SK-N-SH (cell line): ENCODE measurements around the gene GTF3C1.

Source experiments
- CTCF ChIP-seq: fragments of 200-600 bp; sonication (generic); IDR thresholded peaks from 2 replicates; pipeline ENCODE4 v1.6.1; 2017; ENCODE audit warnings: antibody characterized with exemption, mild to moderate bottlenecking, moderate library complexity
- EP300 ChIP-seq, 2 experiments: IDR thresholded peaks; 2 replicates each; pipeline versions ENCODE4 v1.4.0 to v1.6.1; 2012; ENCODE audit warnings: borderline replicate concordance in 1 of 2, low read depth in 1 of 2, low read length in 1 of 2
- FOSL2 ChIP-seq: IDR thresholded peaks from 2 replicates; pipeline ENCODE4 v1.4.0; 2012; ENCODE audit warnings: low read depth, mild to moderate bottlenecking, moderate library complexity, borderline replicate concordance
- FOXJ3 ChIP-seq: sonication (generic); formaldehyde crosslinking; IDR thresholded peaks from 2 replicates; pipeline ENCODE4 v1.5.1; 2020; ENCODE audit warnings: mild to moderate bottlenecking, missing genetic modification reagents
- JUND ChIP-seq: IDR thresholded peaks from 2 replicates; pipeline ENCODE4 v1.4.0; 2012
- MAX ChIP-seq: IDR thresholded peaks from 2 replicates; pipeline ENCODE4 v1.4.0; 2012; ENCODE audit warnings: low read depth
- NRF1 ChIP-seq: IDR thresholded peaks from 2 replicates; pipeline ENCODE4 v1.6.1; 2012; ENCODE audit warnings: low read depth, mild to moderate bottlenecking, low read length
- POLR2AphosphoS5 ChIP-seq: IDR thresholded peaks from 2 replicates; pipeline ENCODE4 v1.6.1; 2012; ENCODE audit warnings: low read depth, low read length
- RAD21 ChIP-seq: IDR thresholded peaks from 2 replicates; pipeline ENCODE4 v1.6.1; 2012; ENCODE audit warnings: mild to moderate bottlenecking, low read length
- RFX5 ChIP-seq: IDR thresholded peaks from 2 replicates; pipeline ENCODE4 v1.6.1; 2012; ENCODE audit warnings: mild to moderate bottlenecking, improper control_type of control experiment, low read length

GRCh38 chr16:27511657-27512448 lies 37.9 kb downstream of the GTF3C1 start:
- TF ChIP-seq CTCF (no peak), JUND (no peak), RAD21 (no peak), FOXJ3 (CRISPR knock-in tag) (no peak), FOSL2 (no peak), RFX5 (no peak), NRF1 (no peak), POLR2AphosphoS5 (no peak), EP300 (IDR thresholded peaks at IDR 0.05; ENCODE audit: borderline replicate concordance in 1 of 2, low read depth in 1 of 2, low read length in 1 of 2) (no peak), MAX (no peak)
